ENCODE data around the gene PSMB7. TPM values are rescaled to one million over a fixed set of nuclear protein-coding genes. Genes with fewer than 3 reads are reported as not detected.

The PSMB7 gene
- total RNA-seq, 2 experiments from 2014 or later: 69.3 to 71.7 TPM

GRCh38 chr9:124347968-124348358 is 67.3 kb downstream of the PSMB7 start:
- CTCF ChIA-PET: no interaction called here
- Mint-ChIP-seq H3K4me3 (no peak overlapping the region), H3K9me3 (no peaks in the 10 kb centered on the region), H3K36me3 (ENCODE audit: low read depth) (peaks cover 54% of the 10 kb centered on the region), H3K27me3 (no peaks in the 10 kb centered on the region), H3K4me1 (ENCODE audit: low read depth) (no peaks in the 10 kb centered on the region), H3K27ac (no peak overlapping the region)
- Histone ChIP-seq H3K9me3 (ENCODE audit: control insufficient read depth in 1 of 2, insufficient read depth in 1 of 2, low read length in 2 of 2) (no peaks in the 10 kb centered on the region), H3K4me1 (ENCODE audit: insufficient read depth, low read length) (no peaks in the 10 kb centered on the region), H3K27ac (ENCODE audit: low read depth in 1 of 2, low read length in 2 of 2) (no peak overlapping the region), H3K27me3 (ENCODE audit: control insufficient read depth in 1 of 2, insufficient read depth in 2 of 2, low read length in 2 of 2) (no peaks in the 10 kb centered on the region), H3K36me3 (ENCODE audit: insufficient read depth, low read length) (peaks cover 37% of the 10 kb centered on the region), H3K4me3 (ENCODE audit: low read length) (no peak overlapping the region)
- POLR2A ChIA-PET: no interaction called here
- intact Hi-C loops (cut with DNase I, micrococcal nuclease): no loop called here
- DNase-seq: no peak
- ATAC-seq (ENCODE audit: poor library complexity): no peak
- TF ChIP-seq CTCF (IDR thresholded peaks at IDR 0.05): no peak

GRCh38 chr9:124347206-124347967 is 67.9 kb downstream of the PSMB7 start:
- Histone ChIP-seq H3K27me3 (ENCODE audit: control insufficient read depth in 1 of 2, insufficient read depth in 2 of 2, low read length in 2 of 2) (no peaks in the 10 kb centered on the region), H3K36me3 (ENCODE audit: insufficient read depth, low read length) (peaks cover 31% of the 10 kb centered on the region), H3K9me3 (ENCODE audit: control insufficient read depth in 1 of 2, insufficient read depth in 1 of 2, low read length in 2 of 2) (no peaks in the 10 kb centered on the region), H3K4me3 (ENCODE audit: low read length) (no peak overlapping the region), H3K4me1 (ENCODE audit: insufficient read depth, low read length) (no peaks in the 10 kb centered on the region), H3K27ac (ENCODE audit: low read depth in 1 of 2, low read length in 2 of 2) (no peak overlapping the region)
- ATAC-seq (ENCODE audit: poor library complexity) (no peak), DNase-seq (no peak)
- Mint-ChIP-seq H3K27me3 (no peaks in the 10 kb centered on the region), H3K4me1 (ENCODE audit: low read depth) (no peaks in the 10 kb centered on the region), H3K9me3 (no peaks in the 10 kb centered on the region), H3K36me3 (ENCODE audit: low read depth) (peaks cover 48% of the 10 kb centered on the region), H3K27ac (no peak overlapping the region), H3K4me3 (no peak overlapping the region)
- intact Hi-C loops (cut with DNase I, micrococcal nuclease): no loop called here
- ChIA-PET CTCF (no interaction called here), POLR2A (no interaction called here)
- TF ChIP-seq CTCF (IDR thresholded peaks at IDR 0.05): no peak

GRCh38 chr9:124346347-124347163 is 68.7 kb downstream of the PSMB7 start:
- Histone ChIP-seq H3K27ac (ENCODE audit: low read depth in 1 of 2, low read length in 2 of 2) (no peak overlapping the region), H3K27me3 (ENCODE audit: control insufficient read depth in 1 of 2, insufficient read depth in 2 of 2, low read length in 2 of 2) (no peaks in the 10 kb centered on the region), H3K4me3 (ENCODE audit: low read length) (no peak overlapping the region), H3K9me3 (ENCODE audit: control insufficient read depth in 1 of 2, insufficient read depth in 1 of 2, low read length in 2 of 2) (no peaks in the 10 kb centered on the region), H3K4me1 (ENCODE audit: insufficient read depth, low read length) (no peaks in the 10 kb centered on the region), H3K36me3 (ENCODE audit: insufficient read depth, low read length) (peaks cover 23% of the 10 kb centered on the region)
- Mint-ChIP-seq H3K27me3 (no peaks in the 10 kb centered on the region), H3K27ac (no peak overlapping the region), H3K36me3 (ENCODE audit: low read depth) (peaks cover 40% of the 10 kb centered on the region), H3K4me3 (no peak overlapping the region), H3K9me3 (no peaks in the 10 kb centered on the region), H3K4me1 (ENCODE audit: low read depth) (no peaks in the 10 kb centered on the region)
- ATAC-seq (ENCODE audit: poor library complexity): no peak
- ChIA-PET CTCF (no interaction called here), POLR2A (no interaction called here)
- TF ChIP-seq CTCF (IDR thresholded peaks at IDR 0.05): no peak
- intact Hi-C loops (cut with DNase I, micrococcal nuclease): no loop called here
- DNase-seq: no peak

All from CD4-positive, alpha-beta T cell (primary cell).